Mesothelial cell of epicardium (in vitro differentiated cells): Measurements from ENCODE around the gene UNK. TPM values are rescaled to one million over a fixed set of nuclear protein-coding genes. Genes with fewer than 3 reads are reported as not detected.
A peak's percentile ranks its signal among the peaks of the same experiment; 100 is the strongest.

Source experiments
- DNase-seq, 2 experiments: peaks; one replicate each; pipeline ENCODE4 v3.0.0; 2021; ENCODE audit warnings: low spot score in 2 of 2; ENCODE audit not compliant: unreplicated experiment in 2 of 2
- H3K27ac Mint-ChIP-seq: 2 replicates; pipeline ENCODE4 v1.8.0; 2021; ENCODE audit warnings: mixed read lengths
- H3K27me3 Mint-ChIP-seq: 2 replicates; pipeline ENCODE4 v1.8.0; 2021; ENCODE audit warnings: low read depth, mixed read lengths
- H3K36me3 Mint-ChIP-seq: 2 replicates; pipeline ENCODE4 v1.8.0; 2021; ENCODE audit warnings: mixed read lengths
- H3K4me1 Mint-ChIP-seq: 2 replicates; pipeline ENCODE4 v1.8.0; 2021; ENCODE audit warnings: mixed read lengths
- H3K4me3 Mint-ChIP-seq: 2 replicates; pipeline ENCODE4 v1.8.0; 2021; ENCODE audit warnings: mild to moderate bottlenecking, moderate library complexity, mixed read lengths
- H3K9me3 Mint-ChIP-seq: 2 replicates; pipeline ENCODE4 v1.8.0; 2021; ENCODE audit warnings: mixed read lengths
- total RNA-seq: library from RNA; stranded (reverse); gene quantifications from 3 replicates; pipeline ENCODE4 v1.2.1, GENCODE V29; 2021
- TF ChIP-seq, protein P1 (sequence below): fragments of 200-600 bp; sonication (generic); IDR thresholded peaks from one replicate; pipeline ENCODE4 v1.5.0; 2021; ENCODE audit warnings: antibody characterized with exemption; ENCODE audit not compliant: unreplicated experiment

UNK gene
- total RNA-seq, 1 donor from 2014 or later: 66.4 TPM

DNA sequence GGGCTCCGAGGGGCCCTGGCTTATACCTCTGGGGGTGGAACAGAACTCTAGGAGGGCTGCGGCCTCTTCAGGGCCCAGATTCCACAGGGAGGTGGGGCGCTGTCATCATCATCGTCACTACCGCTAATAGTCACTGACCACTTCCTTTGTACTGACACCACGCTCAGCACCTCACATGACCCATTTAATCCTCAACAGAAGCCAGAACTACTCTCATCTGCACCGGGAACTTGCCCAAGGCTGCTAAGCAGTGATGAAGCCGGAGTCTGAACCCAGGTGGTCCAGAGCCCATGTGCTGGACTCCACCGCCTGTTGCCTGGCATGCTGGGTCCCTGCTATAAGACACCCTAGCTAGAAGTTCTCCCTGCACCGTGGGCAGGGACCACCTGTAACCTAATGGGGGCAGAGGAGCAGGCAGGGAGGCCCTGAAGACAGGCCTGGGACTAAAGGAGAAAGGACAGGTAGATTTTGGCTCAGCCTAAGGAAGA is 47.6 kb downstream of the UNK start:
- Mint-ChIP-seq H3K36me3 (no peaks in the 10 kb centered on the region), H3K27me3 (no peaks in the 10 kb centered on the region), H3K27ac (peak overlapping the region; percentile 67)

DNA sequence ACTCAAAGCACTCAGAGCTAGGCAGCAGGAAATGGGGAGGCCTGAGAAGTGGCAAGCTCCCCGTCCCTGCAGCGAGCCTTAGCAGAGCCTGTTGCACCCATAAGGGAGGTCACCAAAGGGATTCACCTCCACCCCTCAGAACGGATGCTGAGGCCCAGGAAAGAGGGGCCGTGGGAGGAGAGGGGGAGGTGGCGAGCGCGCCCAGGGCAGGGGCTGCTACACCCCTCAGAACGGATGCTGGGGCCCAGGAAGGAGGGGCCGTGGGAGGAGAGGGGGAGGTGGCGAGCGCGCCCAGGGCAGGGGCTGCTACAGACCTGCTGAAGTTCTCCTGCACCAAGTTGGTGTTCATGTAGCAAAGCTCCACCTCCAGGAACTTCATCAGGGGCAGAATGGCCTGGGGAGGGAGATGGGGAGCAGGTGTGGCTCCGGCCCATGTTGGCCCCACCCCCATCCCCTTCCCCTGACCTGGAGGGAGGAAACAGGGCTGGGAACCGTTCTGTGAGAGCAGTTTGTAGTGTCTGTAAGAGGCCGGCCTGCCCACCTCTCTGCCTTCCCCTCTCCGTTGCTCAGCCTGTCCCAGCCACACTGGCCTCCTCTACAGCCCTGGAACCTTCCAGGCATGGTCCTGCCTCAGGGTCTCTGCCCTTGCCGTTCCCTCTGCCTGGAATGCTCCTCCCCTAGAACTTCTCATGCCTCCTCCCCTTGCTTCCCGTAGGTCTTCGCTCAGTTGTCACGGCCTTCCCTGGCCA is 48.2 kb downstream of the UNK start:
- Mint-ChIP-seq H3K36me3 (no peaks in the 10 kb centered on the region), H3K4me1 (peaks cover 19% of the 10 kb centered on the region), H3K27ac (peak overlapping the region; percentile 67), H3K4me3 (no peak overlapping the region), H3K27me3 (no peaks in the 10 kb centered on the region), H3K9me3 (no peaks in the 10 kb centered on the region)
- TF ChIP-seq, protein P1, sequence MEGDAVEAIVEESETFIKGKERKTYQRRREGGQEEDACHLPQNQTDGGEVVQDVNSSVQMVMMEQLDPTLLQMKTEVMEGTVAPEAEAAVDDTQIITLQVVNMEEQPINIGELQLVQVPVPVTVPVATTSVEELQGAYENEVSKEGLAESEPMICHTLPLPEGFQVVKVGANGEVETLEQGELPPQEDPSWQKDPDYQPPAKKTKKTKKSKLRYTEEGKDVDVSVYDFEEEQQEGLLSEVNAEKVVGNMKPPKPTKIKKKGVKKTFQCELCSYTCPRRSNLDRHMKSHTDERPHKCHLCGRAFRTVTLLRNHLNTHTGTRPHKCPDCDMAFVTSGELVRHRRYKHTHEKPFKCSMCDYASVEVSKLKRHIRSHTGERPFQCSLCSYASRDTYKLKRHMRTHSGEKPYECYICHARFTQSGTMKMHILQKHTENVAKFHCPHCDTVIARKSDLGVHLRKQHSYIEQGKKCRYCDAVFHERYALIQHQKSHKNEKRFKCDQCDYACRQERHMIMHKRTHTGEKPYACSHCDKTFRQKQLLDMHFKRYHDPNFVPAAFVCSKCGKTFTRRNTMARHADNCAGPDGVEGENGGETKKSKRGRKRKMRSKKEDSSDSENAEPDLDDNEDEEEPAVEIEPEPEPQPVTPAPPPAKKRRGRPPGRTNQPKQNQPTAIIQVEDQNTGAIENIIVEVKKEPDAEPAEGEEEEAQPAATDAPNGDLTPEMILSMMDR: no peak
- DNase-seq: no peak

More for the DNA sequence above, 47.6 kb downstream of the UNK start:
- Mint-ChIP-seq H3K9me3 (no peaks in the 10 kb centered on the region), H3K4me3 (peak overlapping the region; percentile 12), H3K4me1 (peaks cover 24% of the 10 kb centered on the region)
- TF ChIP-seq, protein P1: no peak
- no peak for DNase-seq

DNA sequence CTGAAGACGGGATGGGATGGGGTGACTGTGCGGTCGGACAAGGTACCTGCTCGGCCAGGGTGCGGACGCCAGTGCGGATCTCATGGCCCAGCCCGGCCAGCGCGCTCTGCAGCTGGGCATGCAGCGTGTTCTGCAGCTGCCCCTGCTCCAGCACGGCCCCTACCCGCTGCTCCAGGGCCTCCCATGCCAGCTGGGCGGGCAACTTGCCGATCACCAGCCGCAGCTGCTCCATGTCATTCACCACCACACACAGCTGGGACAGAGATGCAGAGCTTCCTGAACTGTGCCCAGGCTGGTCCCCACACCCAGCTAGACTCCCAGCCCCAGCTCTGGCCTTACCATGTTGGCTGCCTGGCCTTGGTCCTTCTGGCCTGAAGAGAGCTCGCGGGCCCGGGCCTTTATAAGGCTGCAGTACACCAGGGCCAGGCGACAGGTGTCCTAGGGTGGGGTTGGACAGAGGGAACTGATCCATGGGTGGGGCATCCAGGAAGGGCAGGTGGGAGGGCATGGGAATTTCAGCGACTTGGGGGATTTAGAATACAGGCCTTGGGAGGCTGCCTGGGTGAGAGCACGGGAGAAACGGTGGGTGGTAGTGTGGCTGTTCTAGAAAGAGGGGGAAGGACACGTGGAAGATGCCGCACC is 49.8 kb downstream of the UNK start:
- Mint-ChIP-seq H3K27me3 (no peaks in the 10 kb centered on the region), H3K27ac (no peak overlapping the region), H3K4me3 (no peak overlapping the region), H3K4me1 (peaks cover 15% of the 10 kb centered on the region), H3K36me3 (no peaks in the 10 kb centered on the region), H3K9me3 (no peaks in the 10 kb centered on the region)
- DNase-seq: no peak
- TF ChIP-seq, protein P1: no peak

DNA sequence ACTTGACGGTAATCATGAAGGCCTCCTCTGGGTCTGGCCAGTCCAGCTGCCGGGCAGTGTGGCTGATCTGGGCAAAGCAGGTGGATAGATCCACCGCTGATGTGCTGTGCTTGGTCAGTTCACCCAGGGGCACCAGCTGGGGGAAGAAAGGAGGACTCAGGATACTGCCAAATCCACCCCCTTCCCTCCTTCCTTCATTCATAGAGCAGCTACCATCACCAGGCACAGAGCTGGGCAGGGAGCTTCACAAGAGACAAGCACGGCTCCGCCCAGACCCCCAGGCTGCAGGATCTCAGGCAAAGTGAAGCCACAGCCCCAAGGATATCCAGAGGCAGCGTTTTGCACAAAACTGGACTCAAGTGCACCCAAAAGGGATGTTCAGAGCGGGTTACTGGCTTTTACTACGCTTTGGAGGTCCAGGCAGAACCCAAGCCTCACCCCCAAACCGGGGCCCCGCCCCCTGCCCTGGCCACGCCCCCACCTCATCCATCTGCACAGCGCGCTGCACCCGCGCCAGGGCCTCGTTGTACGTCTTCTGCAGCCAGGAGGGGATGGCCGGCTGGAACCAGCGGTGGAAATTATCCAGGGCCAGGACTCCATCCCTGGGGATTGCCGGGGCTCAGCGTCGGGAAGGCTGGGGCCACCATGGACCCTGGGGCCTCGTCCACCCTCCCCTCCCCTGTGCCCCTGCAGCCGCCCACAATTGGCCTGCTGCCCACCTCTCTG is 50.5 kb downstream of the UNK start:
- TF ChIP-seq, protein P1: no peak
- no peaks in the 10 kb centered on the region for H3K9me3 Mint-ChIP-seq
- no peak overlapping the region for H3K27ac Mint-ChIP-seq
- no peak overlapping the region for H3K4me3 Mint-ChIP-seq
- H3K4me1 Mint-ChIP-seq: peaks cover 15% of the 10 kb centered on the region
- no peaks in the 10 kb centered on the region for H3K27me3 Mint-ChIP-seq
- DNase-seq: no peak
- H3K36me3 Mint-ChIP-seq: no peaks in the 10 kb centered on the region

DNA sequence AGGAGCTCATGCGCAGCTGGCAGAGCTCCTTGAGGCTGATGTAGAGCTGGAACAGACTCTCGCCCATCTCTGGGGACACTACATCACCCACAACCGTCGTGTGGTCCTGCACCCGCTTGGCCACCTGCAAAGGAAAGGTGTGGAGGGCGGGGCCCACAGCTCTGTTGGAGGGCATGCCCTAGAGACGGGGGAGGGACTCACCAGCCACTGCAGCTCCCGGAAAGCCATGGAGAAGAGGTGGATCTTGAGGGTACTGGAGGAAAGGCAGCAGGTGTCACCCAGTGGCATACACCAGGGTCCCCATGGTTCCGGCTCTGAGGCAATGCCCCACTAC is 51.0 kb downstream of the UNK start:
- Mint-ChIP-seq H3K4me1 (peaks cover 15% of the 10 kb centered on the region), H3K36me3 (no peaks in the 10 kb centered on the region), H3K4me3 (no peak overlapping the region), H3K9me3 (no peaks in the 10 kb centered on the region), H3K27me3 (no peaks in the 10 kb centered on the region), H3K27ac (no peak overlapping the region)
- TF ChIP-seq, protein P1: no peak
- DNase-seq: no peak
